ENCODE data around the gene LGSN.

GRCh38 chr6:63355632-63356031 lies 35.8 kb upstream of the LGSN start:
- TF ChIP-seq EP300 (IDR thresholded peaks at IDR 0.05) (no peak), POLR2AphosphoS5 (IDR thresholded peaks at IDR 0.05) (no peak)
- TF ChIP-seq, protein P1, sequence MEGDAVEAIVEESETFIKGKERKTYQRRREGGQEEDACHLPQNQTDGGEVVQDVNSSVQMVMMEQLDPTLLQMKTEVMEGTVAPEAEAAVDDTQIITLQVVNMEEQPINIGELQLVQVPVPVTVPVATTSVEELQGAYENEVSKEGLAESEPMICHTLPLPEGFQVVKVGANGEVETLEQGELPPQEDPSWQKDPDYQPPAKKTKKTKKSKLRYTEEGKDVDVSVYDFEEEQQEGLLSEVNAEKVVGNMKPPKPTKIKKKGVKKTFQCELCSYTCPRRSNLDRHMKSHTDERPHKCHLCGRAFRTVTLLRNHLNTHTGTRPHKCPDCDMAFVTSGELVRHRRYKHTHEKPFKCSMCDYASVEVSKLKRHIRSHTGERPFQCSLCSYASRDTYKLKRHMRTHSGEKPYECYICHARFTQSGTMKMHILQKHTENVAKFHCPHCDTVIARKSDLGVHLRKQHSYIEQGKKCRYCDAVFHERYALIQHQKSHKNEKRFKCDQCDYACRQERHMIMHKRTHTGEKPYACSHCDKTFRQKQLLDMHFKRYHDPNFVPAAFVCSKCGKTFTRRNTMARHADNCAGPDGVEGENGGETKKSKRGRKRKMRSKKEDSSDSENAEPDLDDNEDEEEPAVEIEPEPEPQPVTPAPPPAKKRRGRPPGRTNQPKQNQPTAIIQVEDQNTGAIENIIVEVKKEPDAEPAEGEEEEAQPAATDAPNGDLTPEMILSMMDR (IDR thresholded peaks at IDR 0.05): no peak
